IPS-NIHi11 (cell line): Measurements from ENCODE around the gene PPM1L.

Experiments used
- DNase-seq: peaks from one replicate; pipeline ENCODE4 v3.0.0; 2012; ENCODE audit warnings: mixed read lengths, low spot score

PPM1L gene

GRCh38 chr3:161042023-161042501 lies 286.0 kb downstream of the PPM1L start:
- DNase-seq, result no peak

DNA sequence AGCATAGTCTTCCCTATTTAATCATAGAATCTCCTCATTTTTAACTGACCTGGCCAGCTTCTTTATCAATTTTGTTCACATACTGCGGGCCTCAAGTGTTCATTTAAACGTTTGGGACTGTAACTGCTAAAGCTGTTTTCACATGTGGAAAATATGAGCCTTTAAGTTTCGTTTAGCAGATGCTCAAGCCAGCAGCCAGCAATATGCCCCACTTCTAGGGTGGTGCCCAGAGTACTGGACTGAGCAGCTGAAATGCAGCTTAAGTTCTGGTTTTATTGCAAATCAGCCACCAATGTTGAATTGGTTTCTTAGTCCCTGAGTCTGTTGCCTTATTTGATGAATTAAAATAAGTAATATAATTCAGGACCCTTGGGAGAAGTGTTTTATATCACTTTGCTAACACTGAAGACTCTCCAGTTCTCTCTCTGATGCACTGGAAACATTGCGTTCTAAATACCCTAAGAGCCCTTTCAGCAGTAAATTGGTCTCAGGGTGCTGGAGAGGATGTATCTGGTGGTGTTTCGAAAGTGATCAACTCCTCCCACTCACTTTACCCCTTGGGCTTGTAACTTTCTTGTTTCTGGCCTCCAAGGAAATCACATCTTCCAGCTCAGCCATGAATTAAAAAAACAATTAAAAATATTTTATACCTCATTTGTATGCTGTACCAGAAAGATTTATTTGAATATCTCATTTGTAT lies 287.5 kb downstream of the PPM1L start:
- DNase-seq, result no peak

GRCh38 chr3:161049683-161050248 lies 293.7 kb downstream of the PPM1L start:
- no peak for DNase-seq

- DNase-seq, result no peak
Measured at GRCh38 chr3:161050935-161051334, 294.9 kb downstream of the PPM1L start.

GRCh38 chr3:161051856-161052255 lies 295.8 kb downstream of the PPM1L start:
- DNase-seq, result no peak

DNA sequence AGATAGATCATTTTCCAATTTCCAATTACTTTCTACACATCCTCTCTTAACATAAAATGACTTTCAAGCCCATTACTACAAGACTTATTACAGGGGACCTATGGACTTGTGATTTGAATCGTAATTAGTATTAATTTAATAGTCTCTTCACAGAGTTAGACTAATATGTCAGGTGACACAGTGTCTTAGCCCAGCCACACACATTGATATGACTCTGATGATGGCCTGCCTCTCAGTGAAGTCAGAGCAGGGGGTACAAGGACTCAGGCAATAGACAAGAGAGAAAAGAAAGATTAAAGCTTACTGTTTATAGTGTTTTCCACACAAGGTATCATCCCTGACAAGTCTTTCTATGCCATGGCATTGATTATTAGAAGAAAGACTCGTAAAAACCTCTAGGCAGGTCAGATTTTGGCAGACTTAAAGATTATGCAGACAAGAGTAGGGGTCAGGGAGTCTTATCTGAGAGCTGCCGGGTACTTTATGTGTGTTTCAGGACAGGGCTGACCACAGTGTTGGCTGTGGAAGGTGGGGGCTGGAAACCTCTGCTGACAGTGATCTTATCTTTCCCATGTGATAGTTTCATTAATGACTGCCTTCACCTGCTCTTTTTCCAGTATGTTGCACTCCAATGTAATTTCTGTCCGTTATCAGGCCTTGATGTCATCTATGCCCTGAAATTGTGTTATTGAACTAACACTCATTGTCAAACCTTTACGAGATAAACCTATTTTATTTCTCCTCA lies 299.0 kb downstream of the PPM1L start:
- DNase-seq, result no peak

GRCh38 chr3:161064413-161064812 lies 308.4 kb downstream of the PPM1L start:
- no peak for DNase-seq

DNA sequence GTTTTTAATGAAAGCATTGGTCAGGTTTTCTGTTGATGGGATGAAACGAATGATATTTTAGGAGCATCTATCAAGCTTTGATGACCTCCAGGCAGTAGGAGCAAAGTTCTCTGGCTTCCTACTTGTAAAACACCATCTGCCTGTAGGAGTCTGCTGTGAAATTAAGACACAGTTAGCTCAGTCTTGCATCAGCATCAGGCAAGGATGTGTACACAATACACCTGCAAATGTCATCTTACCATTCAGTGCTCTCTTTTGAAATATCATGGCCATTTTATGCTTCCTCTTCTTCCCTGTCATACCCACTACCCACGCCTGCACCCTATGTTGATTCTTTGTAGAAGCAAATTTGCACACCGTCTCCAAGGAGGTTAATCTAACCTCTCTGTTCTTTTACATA lies 310.9 kb downstream of the PPM1L start:
- DNase-seq, result no peak

GRCh38 chr3:161067335-161067734 lies 311.3 kb downstream of the PPM1L start:
- DNase-seq, result no peak

GRCh38 chr3:161069511-161070251 lies 313.6 kb downstream of the PPM1L start:
- DNase-seq, result peak; percentile 13

DNA sequence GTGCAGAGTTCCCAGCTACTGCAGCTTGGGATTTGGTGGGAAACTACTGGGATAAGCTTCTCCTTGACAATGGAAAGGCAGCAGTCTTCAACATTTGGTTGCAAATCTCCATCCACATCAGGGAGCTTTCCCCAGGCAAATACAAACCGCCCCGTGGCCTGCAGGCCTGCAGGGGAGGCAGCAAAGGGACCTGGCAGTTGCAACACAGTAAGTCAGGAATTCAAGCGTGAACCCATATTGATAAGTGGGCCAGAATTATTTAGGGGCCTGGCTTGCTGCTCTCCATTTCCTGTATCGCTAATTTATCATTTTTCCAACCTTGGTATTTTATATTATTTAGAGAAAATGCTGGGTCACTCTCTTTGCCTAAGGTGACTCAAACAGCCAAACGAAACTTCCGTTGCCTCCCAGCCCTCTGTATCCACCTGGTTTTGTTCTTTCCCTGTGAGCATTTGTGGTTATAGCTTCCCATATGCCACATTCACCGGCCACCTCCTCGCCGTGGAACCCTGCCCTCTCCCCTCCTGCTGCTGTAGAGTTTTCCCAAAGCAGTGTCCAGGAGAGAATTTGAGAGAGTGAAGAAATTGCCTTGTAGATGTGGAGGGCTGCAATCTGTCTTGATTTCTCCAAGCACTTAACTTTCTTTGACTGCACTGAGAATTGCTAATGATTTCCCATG lies 314.4 kb downstream of the PPM1L start:
- no peak for DNase-seq

DNA sequence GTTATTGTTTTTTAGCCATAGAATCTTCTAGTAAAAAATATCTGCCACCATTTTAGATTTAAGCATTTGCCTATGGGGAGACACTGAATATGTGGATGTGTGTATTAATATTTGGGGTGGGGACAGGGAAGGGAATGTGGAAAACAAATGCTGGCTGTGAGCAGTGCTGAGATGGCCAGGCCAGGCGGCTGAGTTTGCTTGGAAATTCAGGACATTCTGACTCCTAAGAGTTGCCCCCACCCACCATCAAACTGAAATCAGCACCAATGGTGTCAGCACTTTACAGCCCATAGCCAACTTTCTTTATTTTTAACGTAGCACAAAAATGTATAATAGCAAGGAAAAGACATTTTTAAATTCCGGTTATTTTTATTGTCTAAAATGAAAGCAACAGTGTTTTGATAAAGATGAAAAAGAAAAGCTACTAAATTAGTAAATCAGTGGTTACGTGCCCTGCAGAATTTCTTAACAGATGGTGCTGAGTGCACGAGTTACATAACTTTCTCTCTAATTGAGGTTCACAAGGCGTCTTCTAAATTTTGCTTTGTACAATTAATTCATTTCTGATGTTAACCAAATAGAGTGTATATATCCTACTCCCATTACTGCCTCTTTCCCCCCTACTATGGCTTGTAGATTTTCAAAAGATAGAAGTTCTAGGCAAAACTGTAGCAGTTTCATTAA lies 315.1 kb downstream of the PPM1L start:
- DNase-seq, result no peak

DNA sequence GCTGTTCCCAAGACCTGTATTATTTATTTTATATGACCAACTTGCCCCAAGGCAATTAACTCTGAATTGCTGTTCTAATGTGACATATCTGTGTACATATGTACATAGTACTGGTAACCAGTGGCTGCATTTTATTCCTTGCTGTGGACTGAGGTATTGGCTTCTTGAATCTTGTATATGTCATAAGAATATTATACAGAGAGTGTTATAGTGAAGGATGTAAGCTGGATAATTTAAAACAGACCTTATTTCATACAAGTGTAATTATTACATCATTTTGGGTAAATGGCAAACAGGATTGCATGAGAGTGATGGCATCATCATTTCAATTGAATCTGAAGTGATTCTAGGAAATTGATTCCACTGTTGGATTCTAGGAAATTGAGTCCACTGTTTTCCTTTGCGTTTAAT lies 316.2 kb downstream of the PPM1L start:
- DNase-seq, result no peak

GRCh38 chr3:161072751-161073150 lies 316.7 kb downstream of the PPM1L start:
- DNase-seq, result no peak

- no peak for DNase-seq
Measured at GRCh38 chr3:161073181-161073580, 317.1 kb downstream of the PPM1L start.

DNA sequence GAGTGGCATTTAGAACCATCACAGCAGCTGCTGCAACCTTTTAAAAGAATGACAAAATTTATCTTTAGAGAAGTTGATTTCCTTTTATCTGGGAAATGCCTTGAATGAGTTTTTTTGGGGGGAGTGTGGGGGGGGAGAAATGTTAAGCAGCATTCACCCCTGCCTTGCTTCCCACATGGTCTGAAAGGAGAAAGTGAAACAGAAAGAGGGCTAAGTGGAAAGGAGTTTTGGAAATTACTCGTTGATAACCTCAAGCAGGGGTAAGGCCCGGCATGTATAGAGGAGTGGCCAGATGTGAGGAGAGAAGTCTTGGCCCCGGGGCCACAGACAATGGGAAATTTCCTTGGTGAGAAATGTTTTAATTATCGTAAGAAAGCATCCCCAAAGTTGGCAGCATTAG lies 325.6 kb downstream of the PPM1L start:
- no peak for DNase-seq

GRCh38 chr3:161082063-161082462 lies 326.0 kb downstream of the PPM1L start:
- no peak for DNase-seq

DNA sequence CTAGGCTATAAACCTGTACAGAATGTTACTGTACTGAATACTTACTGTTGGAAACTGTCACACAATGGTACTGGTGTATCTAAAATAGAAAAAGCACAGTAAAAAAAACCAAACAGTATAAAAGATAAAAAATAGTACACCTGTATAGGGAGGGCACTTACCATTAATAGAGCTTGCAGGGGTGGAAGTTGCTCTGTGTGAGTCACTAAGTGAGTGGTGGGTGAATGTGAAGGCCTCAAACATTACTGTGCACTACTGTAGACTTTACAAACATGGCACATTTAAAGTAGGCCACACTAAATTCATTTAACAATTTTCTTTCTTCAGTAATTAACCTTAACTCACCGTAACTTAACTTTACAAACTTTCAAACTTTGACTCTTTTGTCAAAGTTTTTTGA lies 327.1 kb downstream of the PPM1L start:
- no peak for DNase-seq

- no peak for DNase-seq
Measured at GRCh38 chr3:161084277-161084676, 328.2 kb downstream of the PPM1L start.

- no peak for DNase-seq
Measured at GRCh38 chr3:161093895-161094294, 337.9 kb downstream of the PPM1L start.

- DNase-seq, result peak; percentile 33
Measured at GRCh38 chr3:161096771-161097367, 340.8 kb downstream of the PPM1L start.
